SH-SY5Y (cell line): Measurements from ENCODE around the gene KLHL26.
A peak's percentile ranks its signal among the peaks of the same experiment; 100 is the strongest.

Experiments used
- GATA2 ChIP-seq: IDR thresholded peaks from 2 replicates; pipeline ENCODE4 v1.6.1; 2011; ENCODE audit warnings: mild to moderate bottlenecking, low read depth, low read length
- GATA3 ChIP-seq: IDR thresholded peaks from 2 replicates; pipeline ENCODE4 v1.6.1; 2011; ENCODE audit warnings: low read depth, mild to moderate bottlenecking, low read length, moderate library complexity

Gene KLHL26

DNA sequence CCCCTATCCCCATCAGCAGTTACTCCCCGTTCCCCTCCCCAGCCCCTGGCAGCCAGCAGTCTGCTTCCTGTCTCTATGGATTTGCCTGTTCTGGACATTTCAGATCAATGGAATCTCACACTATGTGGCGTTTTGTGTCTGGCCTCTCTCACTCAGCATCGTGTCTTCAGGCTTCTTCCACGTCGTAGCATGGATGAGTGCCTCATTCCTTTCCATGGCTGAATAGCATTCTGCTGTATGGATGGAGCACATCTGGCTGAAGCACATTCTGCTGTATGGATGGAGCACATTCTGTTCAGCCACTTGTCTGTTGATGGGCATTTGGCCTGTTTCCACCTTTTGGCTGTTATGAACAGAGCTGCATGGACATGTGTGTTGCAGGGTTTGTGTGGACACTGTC, 76.2 kb downstream of the KLHL26 start:
- no peak for TF ChIP-seq GATA3
- no peak for TF ChIP-seq GATA2

DNA sequence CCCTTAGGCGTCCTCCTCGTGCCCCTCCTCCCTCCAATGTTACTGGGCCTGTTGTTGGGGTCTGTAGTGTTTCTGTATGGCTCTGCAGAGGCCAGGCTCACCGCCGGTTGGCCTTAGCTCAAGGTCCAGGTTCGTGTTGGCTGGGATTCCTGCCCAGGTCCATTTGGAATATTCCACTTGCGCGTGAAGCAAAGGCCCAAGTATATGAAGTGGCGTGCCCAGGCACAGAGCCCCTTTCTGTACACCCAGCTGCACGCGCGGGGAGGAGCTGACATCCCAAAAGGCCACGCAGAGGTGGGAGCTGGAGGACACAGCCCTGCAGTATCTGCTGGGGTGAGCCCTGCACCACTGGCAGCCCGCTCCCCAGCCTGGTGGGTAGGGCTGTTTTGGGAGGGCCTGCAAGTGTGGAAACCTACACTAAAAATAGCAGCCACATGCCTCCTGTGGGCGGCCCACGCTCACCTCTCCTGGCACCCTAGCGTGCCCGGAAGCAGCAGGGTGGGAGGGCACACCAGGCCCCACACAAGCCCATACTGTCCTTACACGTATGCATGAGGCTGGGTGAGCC, 76.8 kb downstream of the KLHL26 start:
- no peak for TF ChIP-seq GATA2
- TF ChIP-seq GATA3, result no peak

DNA sequence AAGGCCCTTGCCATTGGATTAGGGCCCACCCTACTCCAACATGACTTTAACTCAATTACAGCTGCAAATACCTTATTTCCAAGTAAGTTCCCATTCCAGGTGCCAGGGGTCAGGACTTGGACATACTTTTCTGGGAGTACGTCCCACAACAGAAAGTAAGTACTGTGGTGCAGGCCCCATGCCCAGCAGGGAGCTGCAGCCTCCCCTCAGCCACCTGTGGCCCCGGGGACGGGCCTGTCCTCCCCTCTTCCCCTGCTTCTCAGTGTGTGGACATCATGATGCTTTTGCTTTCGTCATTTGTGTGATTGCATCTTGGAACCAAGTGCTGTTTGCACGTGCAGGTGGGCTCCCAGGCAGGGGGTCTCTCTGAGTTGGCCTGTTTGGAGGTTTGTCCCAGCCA, 78.6 kb downstream of the KLHL26 start:
- TF ChIP-seq GATA2 (no peak), GATA3 (no peak)

DNA sequence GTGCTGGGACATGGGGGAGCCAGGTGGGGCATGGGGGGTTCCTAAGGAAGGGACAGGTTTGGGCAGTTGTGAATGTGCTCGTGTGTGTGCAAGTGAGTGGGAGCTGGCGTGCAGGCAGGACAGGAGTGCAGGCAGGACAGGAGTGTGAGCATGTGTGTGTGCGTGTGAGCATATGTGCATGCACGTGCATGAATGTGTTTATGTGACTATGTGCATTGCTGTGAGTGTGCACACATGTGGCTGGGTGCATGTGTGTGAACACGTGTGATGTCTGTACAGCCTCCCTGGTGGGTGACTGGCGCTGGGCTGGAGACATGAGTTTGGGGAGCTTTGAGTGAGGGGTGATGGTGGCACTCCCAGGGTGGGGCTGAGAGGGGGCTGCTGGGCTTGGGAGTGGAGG, 80.0 kb downstream of the KLHL26 start:
- TF ChIP-seq GATA2 (no peak), GATA3 (no peak)

DNA sequence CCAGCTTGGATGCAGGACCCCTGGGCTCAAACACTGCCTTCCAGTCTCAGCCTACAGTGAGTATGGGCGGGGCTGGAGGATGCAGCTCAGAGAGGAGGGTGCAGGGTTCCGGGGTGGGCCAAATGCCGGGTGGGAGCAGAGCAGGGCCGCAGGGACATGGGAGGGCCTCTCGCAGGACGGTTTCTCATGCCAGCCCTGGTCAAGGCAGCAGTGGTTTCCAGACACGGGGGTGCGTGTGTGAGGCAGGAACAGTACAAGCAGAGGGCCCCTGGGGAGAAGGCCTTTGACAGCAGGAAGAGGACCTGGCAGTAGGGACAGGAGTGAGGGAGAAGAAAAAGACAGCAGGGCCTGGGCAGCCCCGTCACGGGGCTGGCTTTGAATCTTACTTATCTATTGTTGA, 80.8 kb downstream of the KLHL26 start:
- TF ChIP-seq GATA2, result no peak
- no peak for TF ChIP-seq GATA3

DNA sequence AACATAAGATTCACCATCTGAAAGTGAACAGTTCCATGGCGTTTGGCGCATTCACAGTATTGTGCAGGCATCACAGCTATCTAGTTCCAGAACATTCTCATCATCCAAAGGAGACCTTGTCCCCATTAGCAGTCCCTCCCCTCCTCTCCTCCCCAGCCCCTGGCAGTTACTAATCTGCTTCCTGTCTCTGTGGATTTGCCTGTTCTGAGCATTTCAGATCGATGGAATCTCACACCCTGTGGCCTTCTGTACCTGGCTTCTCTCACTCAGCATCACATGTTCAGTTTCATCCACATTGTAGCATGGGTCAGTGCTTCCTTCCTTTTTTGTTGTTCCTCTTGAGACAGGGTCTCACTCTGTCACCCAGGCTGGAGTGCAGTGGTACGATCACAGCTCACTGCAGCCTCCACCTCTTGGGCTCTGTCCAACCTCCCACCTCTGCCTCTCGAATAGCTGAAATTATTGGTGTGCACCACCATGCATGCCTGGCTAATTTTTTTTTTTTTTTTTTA, 81.2 kb downstream of the KLHL26 start:
- TF ChIP-seq GATA3, result no peak
- TF ChIP-seq GATA2, result peak; percentile 8; the same call in 1 of the 2 replicates

DNA sequence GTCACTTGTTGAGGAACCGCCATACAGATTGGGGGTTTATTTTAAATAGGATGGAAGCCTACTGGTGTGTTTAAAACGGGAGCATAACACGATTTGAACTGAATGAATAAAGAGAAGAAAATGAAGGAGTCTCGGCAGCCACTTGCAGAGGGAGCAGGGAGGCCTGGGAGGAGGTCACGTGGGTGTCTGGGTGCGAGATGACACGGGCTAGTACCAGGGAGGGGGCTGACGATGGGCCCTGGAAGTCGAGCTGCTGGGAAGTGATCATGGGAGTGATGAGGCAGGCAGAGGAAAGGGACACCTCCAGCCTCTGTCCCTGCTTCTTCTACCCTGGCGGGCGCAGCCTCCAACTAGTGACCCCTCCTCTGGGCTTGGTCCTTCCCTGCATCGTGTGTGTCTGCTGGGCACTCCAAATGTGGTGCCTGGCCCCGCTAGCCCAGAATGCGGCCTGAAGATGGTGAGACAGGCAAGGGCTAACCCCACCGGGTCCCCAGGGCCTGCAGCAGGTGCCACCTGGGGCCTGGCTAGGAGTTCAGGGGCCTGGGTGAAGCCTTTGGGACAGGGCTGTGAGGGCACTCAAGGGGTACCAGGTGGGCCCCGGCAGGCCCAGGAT, 82.1 kb downstream of the KLHL26 start:
- TF ChIP-seq GATA2 (no peak), GATA3 (no peak)

DNA sequence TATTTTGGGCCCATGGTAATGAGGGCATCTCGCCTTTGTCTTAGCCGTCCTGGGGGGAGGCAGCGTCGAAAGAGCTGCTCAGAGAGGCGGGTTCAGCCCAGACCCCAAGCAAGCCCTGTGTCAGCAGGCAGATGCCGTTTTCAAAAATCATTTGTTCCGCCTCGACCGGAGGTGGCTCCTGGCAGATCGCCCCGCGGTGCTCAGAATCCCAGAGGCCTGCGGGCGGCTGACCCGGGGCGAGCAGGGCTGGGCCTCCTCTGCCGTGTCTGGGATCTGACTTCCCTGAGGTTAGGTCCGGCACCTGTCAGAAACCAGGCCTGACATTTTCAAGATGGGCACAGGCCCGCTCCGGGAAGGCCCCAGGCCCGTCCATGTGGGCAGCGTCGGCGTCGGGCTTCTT, 82.7 kb downstream of the KLHL26 start:
- TF ChIP-seq GATA2 (no peak), GATA3 (no peak)
